Gastrocnemius medialis (tissue), 4 donors: ENCODE measurements around the gene SELENOH.

ENCODE experiments used
- CTCF ChIP-seq, 5 experiments: fragments of 450-650 bp in 3 of 5; fragments of 200-600 bp in 2 of 5; sonication (generic) in 2 of 5; IDR thresholded peaks in 4 of 5; conservative IDR thresholded peaks in 1 of 5; 1 replicate in 4 of 5; 2 replicates in 1 of 5; pipeline ENCODE4 v1.5.1; 2016 to 2019; ENCODE audit warnings: antibody characterized with exemption in 5 of 5, mild to moderate bottlenecking in 3 of 5, moderate library complexity in 3 of 5
- POLR2A ChIP-seq, 2 donors: fragments of 450-650 bp; IDR thresholded peaks; one replicate each; pipeline ENCODE4 v1.6.1; 2017; ENCODE audit warnings: antibody characterized with exemption in 2 of 2, mild to moderate bottlenecking in 2 of 2, moderate library complexity in 2 of 2

GRCh38 chr11:57700425-57700824 lies 40.9 kb upstream of the SELENOH start:
- TF ChIP-seq CTCF (IDR thresholded peaks at IDR 0.05 in 4 of 5, conservative IDR thresholded peaks at IDR 0.05 in 1 of 5) (no peak), POLR2A (IDR thresholded peaks at IDR 0.05) (no peak)
